ENCODE data around the gene MSH6.
A peak's percentile ranks its signal among the peaks of the same experiment; 100 is the strongest.

MSH6 gene

GRCh38 chr2:47767880-47768609 lies 14.9 kb upstream of the MSH6 start:
- no peaks in the 10 kb centered on the region for H3K9me3 Mint-ChIP-seq
- H3K27me3 Mint-ChIP-seq, result peaks cover 0 to 12% of the 10 kb centered on the region in 2 donors
- peak overlapping the region; percentile 56 to 61 for H3K4me3 Mint-ChIP-seq
- peaks cover 6 to 8% of the 10 kb centered on the region in 2 donors for H3K4me1 Mint-ChIP-seq (ENCODE audit: low read depth in 2 of 2)
- H3K27ac Mint-ChIP-seq, result no peak overlapping the region
- H3K36me3 Mint-ChIP-seq (ENCODE audit: insufficient read depth), result peaks cover 3% of the 10 kb centered on the region
- ATAC-seq (replicated peaks) (peak; percentile 93), DNase-seq (peak; percentile 69 to 78 (median 70))

DNA sequence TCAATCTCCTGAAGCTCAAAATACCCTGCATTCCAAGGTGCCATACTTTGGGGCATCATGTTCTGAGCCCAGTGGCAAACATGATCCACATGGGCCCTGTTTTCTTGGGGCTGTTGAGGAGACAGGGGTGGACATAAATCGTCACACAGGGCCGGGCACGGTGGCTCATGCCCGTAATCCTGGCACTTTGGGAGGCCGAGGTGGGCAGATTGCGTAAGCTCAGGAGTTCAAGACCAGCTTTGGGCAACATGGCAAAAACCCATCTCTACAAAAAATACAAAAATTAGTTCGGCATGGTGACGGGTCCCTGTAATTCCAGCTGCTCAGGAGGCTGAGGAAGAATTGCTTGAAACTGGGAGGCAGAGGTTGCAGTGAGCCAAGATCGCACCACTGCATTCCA lies 13.6 kb upstream of the MSH6 start:
- Mint-ChIP-seq H3K4me1 (ENCODE audit: low read depth in 2 of 2) (peaks cover 6 to 8% of the 10 kb centered on the region in 2 donors), H3K9me3 (no peaks in the 10 kb centered on the region), H3K27ac (peak overlapping the region in 1 of 2 donors; percentile 19), H3K36me3 (ENCODE audit: insufficient read depth) (peaks cover 3% of the 10 kb centered on the region), H3K4me3 (no peak overlapping the region), H3K27me3 (no peaks in the 10 kb centered on the region)
- DNase-seq, result no peak
- no peak for ATAC-seq (replicated peaks)

- H3K27me3 Mint-ChIP-seq, result no peaks in the 10 kb centered on the region
- ATAC-seq (replicated peaks) (no peak), DNase-seq (no peak)
- no peak overlapping the region for H3K27ac Mint-ChIP-seq
- H3K4me3 Mint-ChIP-seq, result no peak overlapping the region
- peaks cover 3% of the 10 kb centered on the region for H3K36me3 Mint-ChIP-seq (ENCODE audit: insufficient read depth)
- H3K4me1 Mint-ChIP-seq (ENCODE audit: low read depth in 2 of 2), result peaks cover 6 to 8% of the 10 kb centered on the region in 2 donors
- no peaks in the 10 kb centered on the region for H3K9me3 Mint-ChIP-seq
Measured at GRCh38 chr2:47771211-47771610, 11.7 kb upstream of the MSH6 start.

GRCh38 chr2:47772343-47772742 lies 10.6 kb upstream of the MSH6 start:
- H3K4me1 Mint-ChIP-seq (ENCODE audit: low read depth in 2 of 2), result peaks cover 6 to 8% of the 10 kb centered on the region in 2 donors
- no peak overlapping the region for H3K4me3 Mint-ChIP-seq
- DNase-seq, result no peak

DNA sequence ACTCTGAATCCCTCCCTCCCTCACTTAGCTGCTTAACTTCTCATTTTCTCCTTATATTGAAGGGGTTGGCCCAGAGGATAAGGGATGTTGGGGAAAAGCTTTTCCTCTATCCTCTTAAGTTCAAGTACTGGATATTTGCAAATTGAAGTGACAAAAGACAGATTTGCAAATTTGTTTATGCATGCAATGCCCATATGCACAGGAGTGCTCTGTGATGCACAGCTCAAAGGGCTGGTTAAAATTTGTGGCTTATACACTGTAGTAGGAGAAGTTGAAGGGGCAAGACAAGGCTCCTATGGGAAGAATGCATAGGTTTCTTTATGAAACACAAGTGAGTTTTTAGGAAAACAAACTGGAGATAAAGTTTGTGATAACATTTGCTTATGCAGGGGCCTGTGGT lies 8.4 kb upstream of the MSH6 start:
- DNase-seq (no peak), ATAC-seq (replicated peaks) (no peak)
- Mint-ChIP-seq H3K27me3 (no peaks in the 10 kb centered on the region), H3K27ac (no peak overlapping the region), H3K4me1 (ENCODE audit: low read depth in 2 of 2) (no peaks in the 10 kb centered on the region), H3K36me3 (ENCODE audit: insufficient read depth) (no peaks in the 10 kb centered on the region), H3K4me3 (no peak overlapping the region), H3K9me3 (no peaks in the 10 kb centered on the region)

More at GRCh38 chr2:47772343-47772742, 10.6 kb upstream of the MSH6 start:
- Mint-ChIP-seq H3K9me3 (no peaks in the 10 kb centered on the region), H3K36me3 (ENCODE audit: insufficient read depth) (no peaks in the 10 kb centered on the region), H3K27ac (no peak overlapping the region), H3K27me3 (no peaks in the 10 kb centered on the region)
- no peak for ATAC-seq (replicated peaks)

- Mint-ChIP-seq H3K36me3 (ENCODE audit: insufficient read depth) (no peaks in the 10 kb centered on the region), H3K4me1 (ENCODE audit: low read depth in 2 of 2) (no peaks in the 10 kb centered on the region), H3K4me3 (no peak overlapping the region), H3K27me3 (no peaks in the 10 kb centered on the region), H3K9me3 (no peaks in the 10 kb centered on the region), H3K27ac (no peak overlapping the region)
- DNase-seq (no peak), ATAC-seq (replicated peaks) (no peak)
Measured at GRCh38 chr2:47777277-47777937, 5.5 kb upstream of the MSH6 start.

- H3K4me1 Mint-ChIP-seq (ENCODE audit: low read depth in 2 of 2), result peaks cover 0 to 3% of the 10 kb centered on the region in 2 donors
- H3K27me3 Mint-ChIP-seq, result no peaks in the 10 kb centered on the region
- peak overlapping the region in 1 of 2 donors; percentile 41 for H3K27ac Mint-ChIP-seq
- H3K9me3 Mint-ChIP-seq, result no peaks in the 10 kb centered on the region
- ATAC-seq (replicated peaks) (no peak), DNase-seq (no peak)
- H3K4me3 Mint-ChIP-seq, result no peak overlapping the region
- H3K36me3 Mint-ChIP-seq (ENCODE audit: insufficient read depth), result peaks cover under 1% of the 10 kb centered on the region
Measured at GRCh38 chr2:47778698-47779425, 4.1 kb upstream of the MSH6 start.

GRCh38 chr2:47779426-47779790 lies 3.5 kb upstream of the MSH6 start:
- peaks cover 4% of the 10 kb centered on the region for H3K36me3 Mint-ChIP-seq (ENCODE audit: insufficient read depth)
- no peak for DNase-seq
- peaks cover 0 to 3% of the 10 kb centered on the region in 2 donors for H3K4me1 Mint-ChIP-seq (ENCODE audit: low read depth in 2 of 2)
- H3K27ac Mint-ChIP-seq, result no peak overlapping the region
- no peak overlapping the region for H3K4me3 Mint-ChIP-seq
- no peak for ATAC-seq (replicated peaks)
- H3K9me3 Mint-ChIP-seq, result no peaks in the 10 kb centered on the region
- no peaks in the 10 kb centered on the region for H3K27me3 Mint-ChIP-seq

DNA sequence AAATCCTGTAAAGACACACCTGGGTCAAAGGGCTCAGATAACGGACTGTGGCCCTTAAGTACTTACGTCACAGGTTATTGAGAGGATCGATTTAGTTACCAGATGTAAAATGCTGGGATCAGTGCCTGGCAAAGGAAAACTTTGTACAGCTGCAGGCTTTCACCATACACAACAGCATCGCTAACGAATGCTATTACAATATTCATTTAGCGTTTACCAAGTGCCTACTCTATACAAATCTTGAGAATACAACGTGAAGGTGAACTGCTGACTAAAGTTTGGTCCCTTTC lies 619 bp upstream of the MSH6 start:
- ATAC-seq (replicated peaks), result no peak
- H3K4me3 Mint-ChIP-seq, result peak overlapping the region; percentile 88 to 94
- DNase-seq, result no peak
- H3K9me3 Mint-ChIP-seq, result no peaks in the 10 kb centered on the region
- no peaks in the 10 kb centered on the region for H3K27me3 Mint-ChIP-seq
- peak overlapping the region; percentile 67 to 88 for H3K27ac Mint-ChIP-seq
- H3K4me1 Mint-ChIP-seq (ENCODE audit: low read depth in 2 of 2), result peaks cover 14 to 16% of the 10 kb centered on the region in 2 donors
- H3K36me3 Mint-ChIP-seq (ENCODE audit: insufficient read depth), result peaks cover 9% of the 10 kb centered on the region

DNA sequence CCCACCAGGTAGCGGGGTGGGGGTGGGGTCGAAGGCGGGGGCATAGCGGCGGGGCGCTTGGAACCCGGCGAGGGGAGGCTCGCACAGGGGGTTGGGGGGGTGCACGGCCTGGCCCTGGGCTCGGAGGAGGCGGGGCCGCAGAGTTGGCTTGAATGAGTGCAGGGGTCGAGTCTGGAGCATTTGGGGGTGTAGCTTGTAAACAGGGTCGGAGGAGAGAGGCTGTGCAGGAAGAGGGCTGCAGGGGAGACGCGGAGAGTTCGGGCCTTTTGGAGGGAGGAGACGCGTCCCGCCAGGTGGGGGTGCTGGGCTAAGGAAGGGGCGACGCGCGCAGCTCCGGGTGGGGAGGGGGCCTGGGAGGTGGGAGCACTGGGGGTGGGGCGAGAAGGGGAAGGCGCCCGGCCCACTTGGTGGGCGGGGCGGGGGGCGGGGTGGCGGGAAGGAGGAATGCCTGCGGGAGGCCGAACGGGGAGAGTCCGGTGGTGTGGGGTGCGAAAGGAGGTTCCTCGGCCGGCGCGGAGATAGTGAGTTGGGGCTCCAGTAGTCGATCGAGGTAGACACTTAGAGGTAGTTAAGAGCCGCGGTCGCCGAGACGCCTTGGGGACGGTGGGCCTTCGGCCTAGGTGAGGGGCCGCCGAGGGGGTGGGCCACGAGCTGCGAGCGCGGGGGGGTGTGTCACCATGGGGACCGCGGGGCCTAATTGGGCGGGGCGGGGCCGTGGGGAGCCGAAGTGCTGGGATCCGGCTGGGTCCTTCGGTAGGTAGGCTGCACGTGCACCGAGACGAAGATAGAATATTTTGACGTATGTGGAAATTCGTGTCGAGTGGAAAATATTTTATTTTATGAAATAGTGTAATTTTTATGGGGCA lies 774 bp downstream of the MSH6 start:
- DNase-seq (peak; percentile 41 to 50 (median 46)), ATAC-seq (replicated peaks) (peak; percentile 32)
- peaks cover 14 to 16% of the 10 kb centered on the region in 2 donors for H3K4me1 Mint-ChIP-seq (ENCODE audit: low read depth in 2 of 2)
- H3K27ac Mint-ChIP-seq, result peak overlapping the region; percentile 67 to 88
- H3K9me3 Mint-ChIP-seq, result no peaks in the 10 kb centered on the region
- H3K27me3 Mint-ChIP-seq, result no peaks in the 10 kb centered on the region
- H3K36me3 Mint-ChIP-seq (ENCODE audit: insufficient read depth), result peaks cover 9% of the 10 kb centered on the region
- H3K4me3 Mint-ChIP-seq, result peak overlapping the region; percentile 88 to 94

DNA sequence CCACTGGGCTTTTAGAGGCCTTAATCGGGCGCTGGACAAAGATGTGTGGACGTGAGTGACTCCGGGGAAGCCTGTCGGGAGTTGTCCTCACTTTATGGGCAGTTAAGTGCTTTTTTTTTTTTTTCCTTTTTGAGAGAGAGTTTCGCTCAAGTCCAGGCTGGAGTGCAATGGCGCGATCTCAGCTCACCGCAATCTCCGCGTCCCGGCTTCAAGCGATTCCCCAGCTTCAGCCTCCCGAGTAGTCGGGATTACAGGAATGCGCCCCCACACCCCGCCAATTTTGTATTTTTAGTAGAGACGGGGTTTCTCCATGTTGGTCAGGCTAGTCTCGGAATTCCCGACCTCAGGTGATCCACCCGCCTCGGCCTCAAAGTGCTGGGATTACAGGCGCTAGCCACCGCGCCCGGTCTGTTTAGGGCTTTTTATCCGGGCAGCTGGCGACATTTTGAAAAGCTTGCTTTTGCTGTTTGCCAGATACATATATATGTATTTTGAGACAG lies 1.5 kb downstream of the MSH6 start:
- H3K36me3 Mint-ChIP-seq (ENCODE audit: insufficient read depth), result peaks cover 9% of the 10 kb centered on the region
- DNase-seq, result no peak
- no peak for ATAC-seq (replicated peaks)
- H3K27ac Mint-ChIP-seq, result peak overlapping the region; percentile 67 to 88
- peaks cover 14 to 16% of the 10 kb centered on the region in 2 donors for H3K4me1 Mint-ChIP-seq (ENCODE audit: low read depth in 2 of 2)
- H3K4me3 Mint-ChIP-seq, result peak overlapping the region; percentile 88 to 94
- H3K9me3 Mint-ChIP-seq, result no peaks in the 10 kb centered on the region
- no peaks in the 10 kb centered on the region for H3K27me3 Mint-ChIP-seq

DNA sequence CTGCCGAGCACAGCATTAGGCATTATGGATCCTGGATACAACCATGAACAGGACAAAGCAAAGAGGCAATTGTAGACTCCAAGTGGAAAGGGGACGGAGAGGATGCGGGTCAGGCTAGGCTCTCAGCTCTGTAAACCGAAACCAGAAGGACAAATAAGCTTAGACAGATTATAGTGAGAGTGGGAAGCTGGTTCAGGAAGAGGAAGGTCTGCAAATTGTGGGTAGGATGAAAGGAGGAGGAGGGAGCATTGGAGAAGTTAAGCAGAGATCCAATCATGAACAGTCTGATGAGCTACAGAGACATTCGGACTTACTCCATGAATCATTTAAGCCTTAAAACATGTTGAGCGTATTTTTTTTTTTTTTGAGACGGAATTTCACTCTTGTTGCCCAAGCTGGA lies 3.0 kb downstream of the MSH6 start:
- H3K4me3 Mint-ChIP-seq, result peak overlapping the region in 1 of 2 donors; percentile 4
- no peak overlapping the region for H3K27ac Mint-ChIP-seq
- no peaks in the 10 kb centered on the region for H3K27me3 Mint-ChIP-seq
- DNase-seq (no peak), ATAC-seq (replicated peaks) (no peak)
- H3K4me1 Mint-ChIP-seq (ENCODE audit: low read depth in 2 of 2), result peaks cover 18 to 19% of the 10 kb centered on the region in 2 donors
- H3K36me3 Mint-ChIP-seq (ENCODE audit: insufficient read depth), result peaks cover 14% of the 10 kb centered on the region
- H3K9me3 Mint-ChIP-seq, result no peaks in the 10 kb centered on the region

All from effector memory CD8-positive, alpha-beta T cell (primary cell).